Right cardiac atrium (tissue), 5 donors: ENCODE data around the gene ANO2. TPM values are rescaled to one million over a fixed set of nuclear protein-coding genes. Genes with fewer than 3 reads are reported as not detected.
A peak's percentile ranks its signal among the peaks of the same experiment; 100 is the strongest.

ENCODE experiments used
- ATAC-seq, 2 donors: fragments of 200-7000 bp; cut with Tn5 transposase; one replicate each; pipeline versions ENCODE4 v1.8.0 to v1.9.1; 2020; ENCODE audit warnings: moderate library complexity in 2 of 2, mild to moderate bottlenecking in 1 of 2
- DNase-seq, 3 donors: peaks; one replicate each; pipeline ENCODE4 v3.0.0-alpha.2; 2020
- H3K27ac ChIP-seq: one replicate; pipeline ENCODE4 v1.5.1; 2013; ENCODE audit warnings: mild to moderate bottlenecking, low read length, control low read depth, moderate library complexity
- H3K27me3 ChIP-seq: one replicate; pipeline ENCODE4 v1.6.1; 2013; ENCODE audit not compliant: control insufficient read depth, insufficient read depth
- H3K4me1 ChIP-seq: one replicate; pipeline ENCODE4 v1.6.1; 2013; ENCODE audit warnings: low read length; ENCODE audit not compliant: control insufficient read depth, insufficient read depth
- H3K4me3 ChIP-seq: one replicate; pipeline ENCODE4 v1.5.1; 2013; ENCODE audit warnings: low read length, control low read depth
- H3K9me3 ChIP-seq: one replicate; pipeline ENCODE4 v1.6.1; 2013; ENCODE audit warnings: low read length; ENCODE audit not compliant: control insufficient read depth
- WGBS: extraction: QIAGEN DNeasy Blood & Tissue Kit; methylation state at CpG from one replicate; pipeline ENCODE4 v1.1.7; 2013; 5-methylcytosine and 5-hydroxymethylcytosine counted together
- intact Hi-C, 4 donors: fragments of 100-400 bp; cut with DNase I; formaldehyde crosslinking; loops; one replicate each; pipeline versions ENCODE4 v1.11.0 to v1.14.0; 2022 to 2023
- polyA plus RNA-seq: library from polyadenylated mRNA; stranded (reverse); fragments of 200-250 nt; gene quantifications from one replicate; pipeline ENCODE4 v1.2.3, GENCODE V29; 2013
- total RNA-seq, 4 donors: library from RNA; stranded (reverse); fragmentation: NEBNext Ultra II Directional; extraction: Animal tissue kit (Norgen Biotek cat#: 25700); gene quantifications; one replicate each; pipeline ENCODE4 v1.2.1, GENCODE V29; 2021
- donor health status: healthy with polysubstance abuse.
- donor health status: DM: no; HTN: yes; CAD: no.
- donor health status: DM: no; HTN: no; CAD: no.
- donor health status: DM: no; HTN: yes; CAD: no; lungs with severe emphysema.
- donor health status: DM: yes; HTN: yes; CAD: no.

ANO2 gene
- total and polyA plus RNA-seq, 5 donors: 7.0 to 12.5 (median 10.9) TPM

GRCh38 chr12:5808981-5809380, 136.1 kb downstream of the ANO2 start:
- intact Hi-C loops: no loop called here
- no peak for DNase-seq
- no peaks in the 10 kb centered on the region for H3K9me3 ChIP-seq
- no peak for ATAC-seq
- H3K4me3 ChIP-seq: no peak overlapping the region
- no peak overlapping the region for H3K27ac ChIP-seq
- WGBS: 83% methylated on average over 4 of the region's 4 CpGs
- H3K4me1 ChIP-seq: no peaks in the 10 kb centered on the region
- H3K27me3 ChIP-seq: no peaks in the 10 kb centered on the region

DNA sequence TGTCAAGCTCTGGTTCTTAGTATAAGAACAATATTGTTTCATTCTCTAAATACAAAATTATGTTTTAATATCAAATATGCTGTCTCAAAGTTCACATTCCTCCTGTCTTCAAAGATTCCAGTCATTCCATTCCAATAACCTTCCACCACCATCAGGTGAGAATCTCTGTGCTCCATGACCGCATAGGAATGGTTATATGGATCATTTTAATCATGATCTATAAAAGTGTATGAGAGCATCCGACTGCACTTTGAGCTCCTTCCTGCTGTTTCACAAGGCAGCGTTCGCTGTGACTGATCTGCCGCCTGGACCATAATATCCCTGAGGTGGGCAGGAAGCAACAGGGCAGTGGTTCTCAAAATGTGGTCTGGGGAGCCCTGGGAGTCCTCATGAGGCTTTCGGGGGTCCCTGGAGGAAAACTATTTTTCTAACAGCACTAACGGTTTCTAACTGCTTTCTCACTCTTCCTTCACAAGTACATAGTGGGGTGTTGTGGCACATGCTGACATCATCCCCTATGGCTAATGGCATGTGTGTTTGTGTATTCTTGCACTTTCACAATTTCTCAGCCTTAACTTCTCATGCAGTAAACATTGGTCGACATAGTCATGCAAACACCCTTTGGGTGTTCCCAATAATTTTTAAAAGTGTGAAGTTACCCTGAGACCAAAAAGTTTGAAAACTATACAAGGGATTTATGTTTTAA, 137.4 kb downstream of the ANO2 start:
- 81% methylated on average over 8 of the region's 8 CpGs for WGBS
- intact Hi-C loops: no loop called here
- DNase-seq (no peak), ATAC-seq (no peak)
- Histone ChIP-seq H3K4me1 (no peaks in the 10 kb centered on the region), H3K27ac (no peak overlapping the region), H3K9me3 (no peaks in the 10 kb centered on the region), H3K4me3 (no peak overlapping the region), H3K27me3 (no peaks in the 10 kb centered on the region)

DNA sequence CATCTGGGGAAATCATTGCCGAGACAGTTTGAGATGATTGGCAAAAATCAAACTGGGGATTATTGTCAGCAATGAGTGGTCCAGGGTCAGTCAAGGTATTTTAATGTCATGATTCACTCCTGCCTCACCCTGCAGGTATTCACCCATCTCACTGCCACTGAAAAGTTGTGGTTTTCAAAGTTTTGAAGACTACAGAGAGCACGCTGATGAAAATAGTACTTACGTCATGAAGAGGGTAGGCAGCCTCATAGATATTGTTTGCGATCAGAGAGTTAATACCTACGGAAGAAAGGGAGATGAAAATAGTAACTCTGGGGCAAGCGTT, 138.0 kb downstream of the ANO2 start:
- H3K4me3 ChIP-seq: no peak overlapping the region
- DNase-seq: no peak
- intact Hi-C loops: no loop called here
- no peaks in the 10 kb centered on the region for H3K27me3 ChIP-seq
- no peaks in the 10 kb centered on the region for H3K9me3 ChIP-seq
- ATAC-seq: no peak
- H3K27ac ChIP-seq: no peak overlapping the region
- 84% methylated on average over 6 of the region's 6 CpGs for WGBS
- H3K4me1 ChIP-seq: no peaks in the 10 kb centered on the region

DNA sequence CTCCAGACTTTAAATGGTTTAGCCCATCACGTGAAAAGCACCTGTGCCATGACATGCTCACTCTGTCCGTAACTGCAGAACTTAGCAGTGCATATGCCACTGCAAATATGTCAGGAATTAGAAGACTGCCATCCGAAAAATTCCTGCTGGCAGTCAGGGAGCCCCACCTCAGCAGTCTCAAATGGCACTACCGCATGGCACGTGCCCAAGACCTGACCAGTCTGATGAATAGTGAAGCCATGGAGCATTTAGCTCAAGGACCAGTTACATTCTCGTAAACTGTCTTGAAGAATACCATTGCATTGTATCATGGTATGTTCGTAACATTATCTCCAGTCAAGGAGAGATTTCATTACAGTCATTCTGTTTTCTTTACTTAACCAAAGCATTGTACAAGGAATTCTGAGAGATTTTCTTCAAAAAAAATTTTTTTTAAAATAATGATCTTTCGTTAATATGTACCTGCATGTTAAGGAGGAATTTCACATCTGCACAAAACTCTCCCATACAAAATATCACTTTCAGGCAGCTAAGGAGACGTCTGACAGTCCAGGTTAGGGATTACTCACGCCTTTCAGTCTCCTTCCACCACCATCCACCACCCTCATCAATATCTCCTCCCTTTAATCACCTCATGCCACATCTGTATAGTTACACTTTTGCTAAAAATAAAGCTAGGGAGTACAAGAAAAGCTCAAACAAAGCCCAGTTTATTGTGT, 138.5 kb downstream of the ANO2 start:
- DNase-seq (no peak), ATAC-seq (no peak)
- Histone ChIP-seq H3K27me3 (no peaks in the 10 kb centered on the region), H3K4me1 (no peaks in the 10 kb centered on the region), H3K27ac (no peak overlapping the region), H3K4me3 (no peak overlapping the region), H3K9me3 (no peaks in the 10 kb centered on the region)
- WGBS: 79% methylated on average over 10 of the region's 10 CpGs
- intact Hi-C loops: no loop called here

DNA sequence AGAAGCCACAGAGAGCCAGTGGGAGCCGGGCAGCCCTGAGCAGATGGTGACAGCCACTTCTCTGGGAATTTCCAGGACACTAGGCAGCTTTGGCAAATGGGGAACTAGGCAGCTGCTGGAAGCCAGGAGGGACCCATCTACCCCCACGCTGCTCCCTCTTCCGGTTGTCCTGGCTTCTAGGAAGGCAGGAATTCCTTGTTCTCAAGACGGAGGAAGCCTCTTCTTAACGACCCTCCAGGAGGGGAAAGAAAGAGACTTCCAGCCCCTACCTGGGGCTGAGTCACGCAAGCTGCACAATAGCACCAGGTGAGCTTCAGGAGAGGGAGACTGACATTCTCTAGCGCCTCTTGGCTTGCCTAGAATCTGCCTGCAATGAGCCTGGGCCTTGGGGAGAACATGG, 141.5 kb downstream of the ANO2 start:
- no peaks in the 10 kb centered on the region for H3K27me3 ChIP-seq
- no peak overlapping the region for H3K27ac ChIP-seq
- H3K4me1 ChIP-seq: no peaks in the 10 kb centered on the region
- DNase-seq: no peak
- no peaks in the 10 kb centered on the region for H3K9me3 ChIP-seq
- WGBS: 83% methylated on average over 7 of the region's 7 CpGs
- no peak overlapping the region for H3K4me3 ChIP-seq
- intact Hi-C loops: no loop called here
- no peak for ATAC-seq

GRCh38 chr12:5798242-5799015, 146.6 kb downstream of the ANO2 start:
- no peaks in the 10 kb centered on the region for H3K9me3 ChIP-seq
- no peaks in the 10 kb centered on the region for H3K27me3 ChIP-seq
- DNase-seq (peak in 2 of 3 donors; percentile 17 to 55), ATAC-seq (no peak)
- WGBS: 82% methylated on average over 12 of the region's 12 CpGs
- H3K4me3 ChIP-seq: no peak overlapping the region
- no peak overlapping the region for H3K27ac ChIP-seq
- intact Hi-C loops: loop anchor here in 1 of 4 donors (10.0 kb wide), 1 partner anchor 364 kb away; the partner anchor contains the start of gene NTF3
- no peaks in the 10 kb centered on the region for H3K4me1 ChIP-seq

DNA sequence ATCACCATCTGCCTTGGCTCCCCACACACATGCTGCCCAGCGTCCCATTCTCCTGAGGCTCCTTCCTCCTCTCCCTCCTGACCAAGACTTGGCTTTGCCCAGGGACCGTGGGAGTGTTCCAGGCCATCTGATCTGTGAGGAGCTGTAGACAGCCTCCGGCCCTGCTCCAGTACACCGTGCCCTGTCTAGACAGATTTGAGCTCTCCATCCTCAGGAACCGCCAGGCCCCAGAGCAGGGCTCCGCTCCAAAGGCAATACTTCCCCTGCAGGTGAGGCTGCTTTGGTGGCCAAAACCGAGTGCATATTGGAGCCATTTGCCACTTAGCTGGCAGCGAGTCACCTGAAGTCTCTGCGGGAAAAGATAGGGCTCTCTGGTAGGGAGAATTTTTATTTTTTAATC, 147.4 kb downstream of the ANO2 start:
- WGBS: 90% methylated on average over 9 of the region's 9 CpGs
- H3K9me3 ChIP-seq: no peaks in the 10 kb centered on the region
- no peak overlapping the region for H3K27ac ChIP-seq
- DNase-seq (no peak), ATAC-seq (no peak)
- H3K27me3 ChIP-seq: no peaks in the 10 kb centered on the region
- intact Hi-C loops: loop anchor here in 1 of 4 donors (10.0 kb wide), 1 partner anchor 363 kb away; the partner anchor contains the start of gene NTF3
- no peaks in the 10 kb centered on the region for H3K4me1 ChIP-seq
- no peak overlapping the region for H3K4me3 ChIP-seq

- ATAC-seq: no peak
- no peaks in the 10 kb centered on the region for H3K27me3 ChIP-seq
- WGBS: 83% methylated on average over 8 of the region's 8 CpGs
- no peaks in the 10 kb centered on the region for H3K9me3 ChIP-seq
- H3K27ac ChIP-seq: no peak overlapping the region
- no peak for DNase-seq
- H3K4me1 ChIP-seq: no peaks in the 10 kb centered on the region
- intact Hi-C loops: loop anchor here in 1 of 4 donors (10.0 kb wide), 1 partner anchor 362 kb away; the partner anchor contains the start of gene NTF3
- H3K4me3 ChIP-seq: no peak overlapping the region
Measured at GRCh38 chr12:5796959-5797225, 148.2 kb downstream of the ANO2 start.

DNA sequence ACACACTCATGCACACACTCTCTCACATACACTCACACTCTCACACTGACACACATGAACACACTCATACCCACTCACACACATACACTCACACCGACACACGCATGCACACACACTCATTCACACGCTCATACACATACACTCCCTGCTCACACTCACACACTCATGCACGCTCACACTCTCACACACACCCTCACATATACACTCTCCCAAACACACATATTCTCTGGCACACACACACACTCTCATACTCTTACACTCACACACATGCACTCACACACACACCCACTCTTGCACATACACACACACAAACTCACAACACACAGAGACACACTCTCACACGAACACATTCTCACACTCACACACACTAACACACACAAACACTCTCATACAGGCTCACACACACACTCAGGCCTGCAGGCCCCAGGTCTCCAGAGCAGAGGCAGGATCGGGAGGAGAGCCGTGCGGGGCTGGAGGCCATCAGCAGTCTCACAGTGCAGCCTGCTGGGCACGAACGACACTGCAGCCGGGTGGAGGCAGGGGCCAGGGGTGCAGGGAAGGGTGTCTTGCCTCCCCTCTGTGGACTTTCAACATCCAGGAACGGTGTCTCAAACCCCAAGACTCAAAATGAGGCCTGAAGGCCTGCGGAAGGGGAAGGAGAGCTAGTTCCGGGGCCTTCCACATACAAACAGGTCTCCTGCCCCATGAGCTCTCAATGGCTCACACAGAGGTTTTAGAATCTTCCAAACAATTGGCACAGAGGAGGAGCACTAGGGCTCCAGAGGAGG, 148.7 kb downstream of the ANO2 start:
- no peak overlapping the region for H3K4me3 ChIP-seq
- 63% methylated on average over 14 of the region's 14 CpGs for WGBS
- ATAC-seq (peak; percentile 74 to 76), DNase-seq (peak; percentile 44 to 80 (median 79))
- no peaks in the 10 kb centered on the region for H3K4me1 ChIP-seq
- H3K27ac ChIP-seq: no peak overlapping the region
- no peaks in the 10 kb centered on the region for H3K9me3 ChIP-seq
- intact Hi-C loops: loop anchor here in 1 of 4 donors (10.0 kb wide), 1 partner anchor 362 kb away; the partner anchor contains the start of gene NTF3
- no peaks in the 10 kb centered on the region for H3K27me3 ChIP-seq

DNA sequence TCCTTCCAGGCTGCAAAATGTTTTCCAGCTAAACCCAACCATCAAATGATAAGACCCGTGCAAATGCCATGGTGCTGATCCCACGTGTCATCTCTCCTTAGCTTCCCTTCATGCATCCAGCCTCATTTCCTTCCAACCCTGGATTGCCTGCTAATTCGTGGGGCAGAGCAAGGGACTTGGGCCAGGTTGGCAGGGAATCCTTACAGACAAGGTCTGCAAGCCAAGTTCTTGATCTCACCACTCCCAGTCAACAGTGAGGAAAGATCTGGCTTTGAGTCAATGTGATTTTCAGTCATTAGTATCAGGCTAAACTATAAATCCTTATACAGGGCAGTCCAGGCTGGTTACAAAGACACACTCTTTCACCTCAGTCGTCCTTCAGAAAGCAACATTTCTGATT, 150.9 kb downstream of the ANO2 start:
- no peaks in the 10 kb centered on the region for H3K27me3 ChIP-seq
- H3K4me1 ChIP-seq: no peaks in the 10 kb centered on the region
- ATAC-seq: peak; percentile 6 to 36
- peak; percentile 46 to 83 (median 67) for DNase-seq
- H3K27ac ChIP-seq: no peak overlapping the region
- no peak overlapping the region for H3K4me3 ChIP-seq
- intact Hi-C loops: loop anchor here in 1 of 4 donors (10.0 kb wide), 1 partner anchor 359 kb away; the partner anchor contains the start of gene NTF3
- 41% methylated on average over 4 of the region's 4 CpGs for WGBS
- no peaks in the 10 kb centered on the region for H3K9me3 ChIP-seq
